HuH-7 (cell line): ENCODE measurements around the gene GGCT.

Source experiments
- DNase-seq: peaks from one replicate; pipeline ENCODE4 v3.0.0; 2011; ENCODE audit warnings: low spot score

The GGCT gene

DNA sequence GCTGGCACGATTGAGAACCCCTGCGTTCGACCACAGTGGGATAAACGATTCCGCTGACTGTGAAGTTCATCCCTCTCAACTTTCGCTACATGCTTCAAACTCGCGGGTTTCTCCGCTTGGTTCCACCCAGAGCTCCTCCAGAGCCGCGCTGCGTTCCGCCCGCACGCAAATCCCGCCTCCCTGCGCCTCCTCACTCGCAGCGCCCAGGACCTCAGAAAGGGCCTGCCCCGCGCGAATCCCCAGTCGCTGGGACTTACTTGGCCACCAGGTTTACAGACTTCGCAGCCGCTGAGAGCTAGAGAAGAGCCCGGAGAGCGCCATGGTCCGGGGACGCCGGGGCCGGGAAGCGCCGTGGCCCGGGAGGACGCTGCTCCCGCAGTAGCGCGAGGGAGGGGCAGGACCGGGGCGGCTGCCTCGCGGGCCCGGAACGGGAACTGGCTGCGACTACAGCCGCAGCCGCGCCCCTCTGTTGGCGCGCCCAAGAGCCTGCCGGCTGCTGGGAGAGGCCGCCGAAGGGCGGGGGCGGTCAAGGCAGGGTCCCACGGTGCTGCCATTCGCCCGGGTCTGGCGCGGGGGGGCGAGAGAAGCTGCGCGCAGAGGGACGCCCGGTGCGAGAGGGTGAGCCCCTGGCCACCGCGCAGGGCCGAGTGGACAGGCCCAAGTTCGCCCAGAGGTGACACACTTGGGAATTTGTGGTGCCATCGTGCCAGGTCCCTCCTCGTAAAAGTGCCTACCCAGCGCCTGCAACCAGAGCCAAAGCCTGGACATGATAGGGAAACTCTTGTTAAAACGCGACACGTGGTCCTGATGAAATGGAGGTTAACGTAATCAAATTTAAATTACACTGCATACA is 26.1 kb downstream of the GGCT start, which contains the start of gene NOD1:
Gene NOD1, minus strand, starts transcription at position 436 of the 853 bp plus-strand sequence. CDS start 21,863 bp downstream, outside the sequence.
- peak; percentile 77 for DNase-seq

DNA sequence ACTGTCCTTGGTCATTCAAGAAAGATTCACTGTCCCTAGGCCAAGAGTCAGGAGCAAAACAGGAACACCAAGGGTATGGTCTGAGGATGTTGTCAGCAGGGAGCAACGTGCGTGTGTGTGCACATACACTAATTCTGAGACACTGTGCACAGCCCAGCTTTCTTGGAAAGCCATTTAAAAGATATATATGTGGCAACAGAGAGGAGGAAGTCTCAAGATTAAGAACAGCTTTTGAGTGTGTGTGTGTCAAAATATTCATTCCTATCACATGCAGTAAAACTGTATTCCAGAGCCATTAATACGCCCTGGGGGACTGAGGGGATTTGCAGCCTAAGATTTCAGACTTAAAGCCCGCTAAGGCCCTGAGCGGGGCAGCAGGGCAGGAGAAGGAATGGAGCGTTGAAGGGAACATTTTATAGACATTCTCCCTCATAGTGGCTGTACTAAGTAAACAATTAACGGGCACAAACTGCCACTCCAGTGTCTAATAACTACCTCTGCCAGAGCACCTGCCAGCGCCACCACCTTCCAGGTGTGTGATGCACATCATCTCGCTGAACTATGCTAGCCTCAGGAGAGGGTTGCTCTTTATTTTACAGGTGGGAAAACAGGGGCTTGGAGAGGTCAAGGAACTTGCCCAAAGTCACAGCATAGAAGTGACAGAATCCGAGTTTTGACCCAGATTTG is 28.0 kb downstream of the GGCT start:
- no peak for DNase-seq

DNA sequence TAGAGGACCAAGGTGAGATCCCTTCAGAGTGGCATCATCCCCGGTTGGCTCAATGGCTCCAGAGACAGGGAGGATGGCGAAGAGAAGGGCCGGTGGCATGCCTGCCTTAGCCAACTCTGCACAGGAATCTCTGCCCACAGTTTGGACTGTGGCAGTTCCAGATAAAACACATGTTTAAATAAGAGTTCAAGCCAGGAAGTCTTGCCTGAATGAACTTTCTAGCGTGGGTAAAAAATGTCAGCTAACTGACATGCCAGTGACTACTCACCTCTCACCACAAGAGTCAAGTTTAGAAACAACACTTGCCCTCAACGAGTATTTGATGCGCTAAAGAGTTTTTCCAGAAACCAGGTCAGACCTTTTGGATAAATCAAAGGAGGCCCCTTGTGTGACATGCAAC is 29.0 kb downstream of the GGCT start:
- DNase-seq: no peak

DNA sequence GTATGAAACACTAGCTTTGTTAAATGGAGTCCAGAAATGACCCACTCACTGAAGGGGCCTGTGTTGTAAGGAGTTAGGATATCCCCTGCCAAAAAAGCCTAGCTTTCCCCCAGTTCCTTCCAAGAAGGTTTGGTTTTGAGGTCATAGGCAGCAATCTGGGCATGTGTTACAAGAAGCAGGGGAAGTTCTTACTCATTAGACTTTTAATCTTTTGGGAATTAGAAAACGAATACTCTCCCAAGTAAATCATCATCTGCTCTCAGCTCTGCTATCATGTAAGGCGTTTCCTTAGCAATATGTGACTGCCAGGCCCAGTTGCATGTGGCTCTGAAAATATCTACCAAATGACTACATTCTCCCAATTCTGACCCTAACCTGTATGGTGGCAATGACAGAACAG is 29.7 kb downstream of the GGCT start:
- DNase-seq: no peak

DNA sequence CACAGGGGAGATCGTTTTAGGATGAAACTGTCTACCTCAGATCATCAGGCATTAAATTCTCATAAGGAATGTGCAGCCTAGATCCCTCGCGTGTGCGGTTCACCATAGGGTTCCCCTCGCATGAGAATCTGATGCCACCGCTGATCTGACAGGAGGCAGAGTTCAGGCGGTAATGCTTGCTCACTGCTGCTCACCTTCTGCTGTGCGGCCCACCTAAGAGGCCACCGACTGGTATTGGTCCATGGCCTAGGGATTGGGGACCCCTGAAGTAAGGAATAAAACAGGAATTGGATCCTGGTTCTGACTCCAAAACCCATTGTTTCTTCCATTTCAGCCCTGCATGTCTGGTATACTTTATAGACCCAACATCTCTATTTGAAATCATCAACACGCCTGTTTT is 30.1 kb downstream of the GGCT start:
- no peak for DNase-seq

DNA sequence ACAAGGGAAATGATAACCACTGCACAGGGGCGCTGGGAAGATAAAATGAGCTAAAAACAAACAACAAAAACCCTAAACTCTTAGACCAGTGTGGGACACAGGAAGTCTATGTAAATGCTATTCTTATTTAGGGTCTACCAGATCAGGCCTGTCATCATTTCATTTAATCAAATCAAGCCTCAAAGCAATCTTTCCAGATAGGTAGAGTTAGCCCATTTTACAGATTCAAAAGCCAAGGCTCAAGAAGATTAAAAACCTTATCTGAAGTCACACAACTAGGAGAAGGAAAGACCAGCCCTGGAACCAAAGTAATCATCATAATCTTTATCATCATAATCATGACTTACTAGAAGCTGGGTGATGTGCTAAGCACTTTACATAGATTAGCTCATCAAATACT is 30.7 kb downstream of the GGCT start:
- DNase-seq: no peak

DNA sequence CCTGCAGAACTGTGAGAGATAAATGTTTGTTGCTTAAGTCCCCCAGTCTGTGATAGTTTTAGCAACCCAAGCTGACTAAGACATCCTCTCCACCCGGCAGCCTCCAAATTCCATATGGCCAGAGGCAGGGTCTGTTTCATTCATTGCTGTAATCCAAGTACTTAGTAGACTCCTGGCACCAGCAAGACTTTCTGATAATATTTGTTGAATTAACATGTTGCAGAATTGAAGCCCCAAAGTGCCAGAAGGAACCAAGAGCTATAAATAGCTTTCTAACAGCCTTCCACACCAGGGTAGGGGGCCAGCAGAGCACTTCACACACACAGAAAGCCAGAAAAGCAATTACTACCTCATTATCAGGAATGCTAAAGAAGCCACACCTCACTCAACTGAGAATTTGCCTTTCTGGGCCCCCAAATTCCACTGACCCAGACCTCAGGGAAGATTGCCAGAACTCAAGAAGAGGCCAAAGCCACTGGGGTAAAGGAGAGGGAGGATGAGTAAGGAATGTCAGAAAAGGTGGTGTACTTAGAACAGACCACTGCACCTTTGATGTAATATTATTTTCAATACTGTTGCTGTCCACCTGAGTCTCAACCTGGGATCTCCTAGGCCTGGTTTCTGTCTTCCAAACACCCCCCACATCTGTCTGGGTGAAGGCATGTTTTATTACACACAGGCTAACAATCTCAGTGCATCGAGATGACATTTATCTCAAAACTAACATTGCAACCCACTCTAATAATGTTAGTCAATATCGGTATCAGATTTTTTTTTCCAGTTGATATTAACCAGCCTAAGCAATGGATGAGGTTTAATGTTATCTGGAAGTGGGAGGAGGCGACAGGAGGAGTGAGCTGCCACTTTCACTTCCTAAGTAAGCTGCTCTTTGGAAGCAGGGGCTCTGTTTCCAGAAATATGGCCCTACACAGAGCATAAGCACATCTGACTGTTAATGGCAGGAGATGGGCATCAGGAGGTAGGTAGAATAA is 31.5 kb downstream of the GGCT start:
- no peak for DNase-seq

DNA sequence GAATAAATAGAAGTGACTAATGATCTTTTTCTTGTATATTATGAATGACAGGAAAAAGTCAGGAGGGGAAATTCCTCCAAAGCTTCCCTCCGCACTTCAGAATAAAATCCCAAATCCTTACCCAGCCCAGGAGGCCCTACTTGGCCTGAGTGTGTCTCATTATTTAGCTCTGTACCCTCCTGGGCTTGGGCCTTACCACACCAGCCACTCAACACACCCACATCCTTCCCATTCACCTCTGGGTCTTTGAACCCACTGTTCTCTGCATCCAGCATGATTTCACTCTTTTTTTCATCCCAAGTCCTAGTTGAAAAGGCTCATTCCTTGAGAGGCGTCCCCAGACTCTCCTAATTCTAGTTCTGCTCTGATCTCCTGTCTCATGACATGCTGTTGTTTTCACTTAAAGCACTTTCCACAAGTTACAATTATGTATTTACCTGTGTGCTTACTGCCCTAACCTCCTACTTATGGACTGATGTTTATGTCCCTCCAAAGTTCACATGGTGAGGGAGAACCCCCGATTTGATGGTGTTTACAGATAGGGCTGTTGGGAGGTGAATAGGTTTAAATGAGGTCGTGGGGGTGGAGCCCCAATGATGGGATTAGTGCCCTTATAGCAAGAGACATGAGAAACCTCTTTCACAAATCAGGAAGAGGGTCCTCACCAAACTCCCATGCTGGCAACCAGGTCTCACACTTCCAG is 32.4 kb downstream of the GGCT start:
- no peak for DNase-seq

DNA sequence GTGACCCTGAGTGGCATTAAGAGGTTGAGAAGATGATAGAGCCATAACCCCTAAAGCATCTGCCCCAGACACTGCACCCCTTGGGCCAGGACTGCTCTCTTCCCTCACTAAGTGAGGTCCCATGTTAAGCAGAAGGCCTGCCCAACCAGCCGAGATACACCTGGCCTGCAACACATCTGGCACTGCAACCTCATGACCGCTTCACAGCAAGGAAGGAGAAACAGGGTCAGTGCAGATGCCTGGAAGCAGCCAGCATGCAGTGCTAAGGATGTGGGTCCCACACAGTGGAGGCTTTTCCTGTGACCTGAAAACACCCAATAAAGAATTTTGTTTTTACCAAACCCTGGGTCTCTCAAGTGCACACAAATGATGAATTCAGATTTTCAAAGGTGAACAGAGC is 33.4 kb downstream of the GGCT start:
- no peak for DNase-seq

DNA sequence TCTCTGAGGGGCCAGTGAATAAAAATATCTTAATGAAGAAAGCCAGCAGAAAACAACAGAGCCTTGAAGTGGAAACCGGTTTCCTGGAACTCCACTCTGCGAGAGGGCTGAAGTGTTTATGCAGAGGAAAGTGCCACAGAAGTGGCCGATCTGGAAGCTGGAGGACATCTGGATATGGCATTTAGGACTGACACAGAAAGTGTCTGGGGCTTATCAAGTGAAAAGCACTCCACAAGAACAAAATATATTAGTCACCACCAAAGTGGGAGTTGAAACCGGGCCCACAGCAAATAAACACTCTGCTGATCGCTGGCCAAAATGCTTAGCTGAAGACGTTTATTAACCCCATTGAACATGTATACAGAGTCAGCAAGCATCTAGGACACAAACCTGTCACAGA is 33.9 kb downstream of the GGCT start:
- DNase-seq: no peak

DNA sequence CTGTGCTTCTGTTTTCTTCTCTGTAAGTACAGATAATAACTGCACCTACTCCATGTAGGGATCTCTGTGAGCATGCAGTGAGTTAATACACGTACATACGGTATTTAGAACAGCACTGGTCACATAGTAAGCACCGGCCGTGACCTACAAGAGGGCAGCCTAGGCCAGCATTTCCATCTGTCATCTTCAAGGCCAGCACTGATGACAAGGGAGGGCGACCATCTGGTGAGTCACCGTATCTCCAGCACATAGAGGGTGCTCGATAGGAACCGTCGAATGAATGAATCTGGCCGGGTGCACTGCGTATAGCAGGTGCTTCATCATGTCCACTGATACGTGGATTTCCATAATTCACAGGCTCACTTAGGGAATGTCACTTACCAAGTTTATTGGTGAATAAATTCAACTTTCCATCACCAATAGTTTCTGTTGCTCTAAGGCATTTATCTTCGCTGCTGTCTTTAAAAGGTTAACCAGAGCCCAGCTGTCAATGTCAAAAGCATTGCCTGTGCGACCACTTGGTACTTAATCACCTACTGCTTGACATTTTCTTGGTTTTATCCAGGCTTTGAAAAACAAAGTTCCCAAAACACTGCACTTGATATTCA is 34.4 kb downstream of the GGCT start:
- DNase-seq: no peak

DNA sequence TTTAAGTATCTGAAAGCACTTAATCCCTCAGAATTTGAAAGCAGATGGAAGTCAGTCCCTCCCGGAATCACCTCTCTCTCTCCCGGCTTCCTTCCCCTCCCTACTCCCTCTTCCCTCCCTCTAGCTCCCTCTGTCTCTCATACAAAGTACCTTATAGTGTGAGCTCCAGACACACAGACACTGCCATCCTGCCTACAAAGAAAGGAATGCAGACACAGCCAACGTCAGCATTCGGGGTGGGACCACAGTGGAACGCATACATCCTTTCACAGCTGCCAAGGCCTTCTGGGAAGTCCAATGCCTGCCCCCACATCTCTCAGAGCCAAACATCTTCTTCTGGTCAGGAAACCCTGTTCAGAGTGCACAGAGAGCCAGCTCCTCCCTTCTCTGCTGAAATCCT is 35.3 kb downstream of the GGCT start:
- DNase-seq: peak; percentile 60

DNA sequence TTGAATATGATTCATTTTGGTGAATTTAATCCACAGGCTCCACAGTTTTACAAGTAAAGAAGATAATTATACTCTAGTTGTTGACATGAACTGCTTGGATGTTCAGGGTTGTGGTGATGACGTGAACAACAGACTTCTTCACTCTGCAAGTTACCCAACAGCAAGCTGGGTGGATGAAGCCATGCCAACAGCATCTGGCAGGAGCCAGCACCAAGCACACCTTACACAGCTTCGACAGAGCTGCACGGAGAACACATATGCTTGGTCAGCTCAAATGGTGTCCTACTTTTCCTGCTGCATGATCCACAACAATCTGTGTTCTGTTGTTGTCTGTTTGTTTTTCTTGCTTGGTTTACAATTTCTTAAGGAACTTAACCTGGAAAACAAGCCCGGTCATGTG is 35.8 kb downstream of the GGCT start:
- DNase-seq: no peak

DNA sequence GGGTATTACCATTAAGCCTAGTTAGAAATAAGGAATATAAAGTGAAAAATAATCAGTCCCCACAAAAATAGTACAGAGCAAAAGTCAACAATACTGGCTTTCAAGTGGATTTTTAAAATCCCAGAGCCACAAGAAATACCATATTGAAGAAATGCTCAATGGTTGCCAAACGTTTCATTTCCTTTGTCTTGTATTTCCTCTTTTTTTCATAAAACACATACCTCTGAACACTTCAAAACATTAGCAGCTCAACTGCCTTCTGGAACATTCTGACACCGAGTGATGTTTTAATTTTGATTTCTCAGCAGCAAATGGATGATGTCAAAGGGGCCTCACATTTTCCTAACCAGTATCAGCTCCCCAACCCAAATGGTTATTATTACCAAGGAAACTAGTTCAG is 36.6 kb downstream of the GGCT start:
- no peak for DNase-seq

DNA sequence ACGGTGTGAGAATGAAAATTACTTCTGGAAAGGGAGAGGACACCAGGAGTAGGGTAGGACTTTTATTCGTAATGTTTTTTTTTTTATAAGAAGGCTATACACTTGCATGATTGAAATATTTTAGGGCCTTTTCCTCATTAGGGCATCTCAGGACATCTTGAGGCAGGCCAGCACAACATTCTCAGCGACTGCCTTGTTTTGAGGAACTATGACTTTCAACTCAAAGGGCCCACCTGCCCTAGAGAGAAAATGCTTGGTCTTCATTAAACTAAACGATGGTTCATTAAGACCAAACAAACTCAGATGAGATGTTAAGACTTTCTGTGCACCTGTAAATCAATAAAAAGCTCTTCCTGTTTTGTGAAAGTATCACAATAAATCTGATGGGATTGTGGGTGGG is 37.4 kb downstream of the GGCT start:
- no peak for DNase-seq

DNA sequence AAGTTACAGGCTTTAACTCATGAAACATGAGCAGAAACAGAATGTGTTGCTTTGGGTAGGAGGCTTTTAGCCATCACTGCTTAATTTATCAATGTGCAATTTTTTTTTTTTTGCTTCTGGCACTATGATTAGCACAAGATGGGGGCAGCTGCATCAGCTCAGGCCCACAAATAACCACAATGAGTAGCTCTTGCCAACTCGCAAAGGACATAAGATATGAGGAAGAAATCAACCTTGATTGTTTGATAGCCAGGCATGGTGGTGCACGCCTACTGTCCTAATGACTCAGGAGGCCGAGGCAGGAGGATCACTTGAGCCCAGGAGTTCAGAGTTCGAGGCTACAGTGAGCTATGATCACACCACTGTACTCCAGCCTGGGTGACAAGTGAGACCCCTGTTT is 38.4 kb downstream of the GGCT start:
- no peak for DNase-seq

DNA sequence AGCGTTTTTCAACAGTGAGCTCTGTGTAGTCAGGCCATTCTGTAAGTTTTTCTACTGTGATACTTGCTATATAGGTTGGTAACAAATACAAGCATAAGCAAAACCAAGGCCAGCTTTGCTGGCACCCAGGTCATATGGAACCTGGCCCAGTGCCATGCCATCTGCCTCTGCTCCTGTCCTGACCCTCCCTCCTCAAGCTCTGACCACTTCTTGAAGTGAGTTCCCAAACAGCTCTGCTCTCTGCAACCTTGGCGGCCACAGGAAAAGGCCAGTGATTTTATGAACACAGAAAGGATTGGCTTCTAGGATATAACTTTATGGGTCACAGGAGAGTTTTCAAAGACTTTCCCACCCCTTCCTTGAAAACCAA is 38.8 kb downstream of the GGCT start:
- DNase-seq: no peak

DNA sequence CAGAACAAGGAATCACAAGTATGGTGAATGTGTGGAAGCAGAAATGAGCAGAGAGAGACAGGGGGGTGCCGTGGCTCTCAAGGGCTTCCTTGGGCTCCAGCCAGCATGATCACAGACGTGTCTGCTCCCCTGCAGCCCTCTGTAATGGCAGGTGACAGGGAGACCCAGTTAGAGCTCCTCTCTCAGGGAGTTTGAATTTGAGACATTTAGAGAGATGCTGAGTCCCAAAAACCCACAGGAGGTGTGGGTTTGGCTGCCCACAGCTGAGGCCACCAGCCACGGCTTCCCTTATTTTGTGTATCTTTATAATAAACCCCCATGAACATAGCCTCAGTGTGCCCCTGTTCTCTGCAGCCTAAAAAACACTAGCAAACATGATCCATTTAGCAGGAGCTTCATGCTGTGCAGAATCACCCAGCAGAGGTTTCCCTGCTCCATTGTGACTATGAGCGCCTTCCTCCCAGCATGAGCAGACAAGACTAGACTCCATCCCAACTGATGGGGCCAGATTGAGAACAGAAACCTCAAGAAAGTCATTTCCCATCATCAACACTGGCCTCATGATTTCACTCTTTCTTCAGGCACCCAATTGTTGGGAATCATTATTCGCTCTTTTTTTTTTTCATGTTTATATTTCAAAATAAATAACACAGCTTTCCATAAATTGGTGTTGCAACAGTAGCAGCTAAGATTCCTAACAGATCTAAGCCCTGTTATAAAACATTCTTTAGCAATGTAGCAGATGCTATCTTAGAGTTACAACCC is 39.4 kb downstream of the GGCT start:
- no peak for DNase-seq

DNA sequence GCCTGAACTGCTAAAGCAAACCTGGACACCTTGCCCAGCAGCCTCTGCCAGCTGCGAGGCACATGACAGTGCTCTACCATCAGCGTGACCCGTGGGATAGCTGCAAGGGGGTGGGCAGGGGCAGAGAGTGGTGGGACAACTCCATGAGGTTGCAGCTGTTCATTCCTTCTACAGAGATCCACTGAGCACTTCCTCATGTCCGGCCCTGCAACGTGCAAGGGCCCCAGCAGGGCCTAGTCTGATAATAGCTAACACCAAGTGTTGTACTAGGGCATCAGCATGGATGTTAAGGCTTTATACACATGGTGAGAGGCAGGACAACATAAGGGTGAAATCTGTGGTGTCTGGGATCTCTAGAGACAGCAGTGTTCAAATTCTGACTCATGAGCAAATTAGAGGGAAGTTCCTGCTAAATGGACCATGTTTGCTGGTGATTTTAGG is 40.4 kb downstream of the GGCT start:
- no peak for DNase-seq

DNA sequence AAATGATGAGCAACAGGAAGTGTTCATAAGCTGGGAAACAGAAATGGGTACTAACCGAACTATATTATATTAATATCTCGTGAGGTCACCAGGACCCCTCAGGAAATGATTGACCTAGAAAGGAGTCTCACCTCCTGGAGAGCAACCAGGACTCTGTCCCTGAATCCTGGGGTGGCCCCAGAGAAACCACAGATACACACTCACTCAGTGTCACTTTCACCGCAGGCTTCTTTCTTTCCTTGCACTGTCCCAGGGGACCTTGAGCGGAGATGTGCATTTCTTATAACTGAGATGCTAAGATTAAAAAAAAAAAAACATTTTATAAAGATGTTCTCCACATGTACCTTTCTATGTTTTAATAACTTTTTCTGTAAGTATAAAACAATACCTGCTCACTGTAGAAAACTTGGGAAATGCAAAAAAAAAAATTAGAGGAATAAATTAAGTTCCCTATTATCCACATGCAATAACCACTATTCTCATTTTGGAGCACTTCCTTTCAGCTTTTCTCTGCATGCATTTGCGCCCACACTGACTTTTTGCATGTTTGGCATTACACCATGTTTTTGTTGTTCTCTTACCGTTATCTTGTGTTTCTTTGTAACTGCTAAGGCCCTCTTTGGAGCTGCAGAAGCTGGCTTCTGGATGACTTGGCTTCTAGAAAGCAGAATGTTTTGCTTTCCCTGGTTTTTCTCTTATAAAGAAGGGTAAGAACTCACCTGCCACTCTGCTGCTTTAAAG is 41.1 kb downstream of the GGCT start:
- no peak for DNase-seq
